IMR-90 (cell line): ENCODE results near the gene SRRD. TPM values are rescaled to one million over a fixed set of nuclear protein-coding genes. Genes with fewer than 3 reads are reported as not detected.

ENCODE experiments used
- ATAC-seq: fragments of 200-7000 bp; cut with Tn5 transposase; 2 replicates; pipeline ENCODE4 v1.9.1; 2020; ENCODE audit warnings: low read depth, mild to moderate bottlenecking, moderate library complexity
- BruUV-seq: library from RNA; stranded (reverse); fragments of 400-500 nt; replicated peaks from 2 replicates; lab custom pipeline; 2021; lab: Mats Ljungman, UMichigan
- CTCF ChIA-PET: fragments of 300-600 bp; formaldehyde crosslinking; extraction: SDS; loops from one replicate; lab custom pipeline; 2021; ENCODE audit warnings: antibody characterized with exemption; lab: Yijun Ruan, JAX
- POLR2A ChIA-PET: fragments of 300-600 bp; sonication (Branson Sonifier 250); formaldehyde crosslinking; loops from one replicate; lab custom pipeline; 2022; ENCODE audit warnings: antibody characterized with exemption; ENCODE audit not compliant: unreplicated experiment; lab: Charles Lee
- DNase-seq: peaks from one replicate; pipeline ENCODE4 v3.0.0; 2013
- H2AFZ ChIP-seq: replicated peaks from 2 replicates; pipeline ENCODE3; 2013; ENCODE audit warnings: low read length, mild to moderate bottlenecking; ENCODE audit not compliant: poor library complexity
- H2AK5ac ChIP-seq: 2 replicates; pipeline ENCODE4 v1.6.1; 2013; ENCODE audit warnings: low read depth, low read length, inconsistent platforms
- H2AK9ac ChIP-seq: replicated peaks from 2 replicates; pipeline ENCODE3; 2013; ENCODE audit warnings: mild to moderate bottlenecking, low read depth, low read length, moderate library complexity; ENCODE audit not compliant: poor library complexity
- H2BK120ac ChIP-seq: 2 replicates; pipeline ENCODE4 v1.6.1; 2013; ENCODE audit warnings: low read depth, low read length, inconsistent platforms
- H2BK15ac ChIP-seq: 3 replicates; pipeline ENCODE4 v1.6.1; 2013; ENCODE audit warnings: low read depth, low read length, inconsistent platforms
- H2BK20ac ChIP-seq: 2 replicates; pipeline ENCODE4 v1.6.1; 2013; ENCODE audit warnings: low read depth, mild to moderate bottlenecking, inconsistent platforms, low read length, moderate library complexity
- H2BK5ac ChIP-seq: 2 replicates; pipeline ENCODE4 v1.6.1; 2013; ENCODE audit warnings: mild to moderate bottlenecking, low read depth, low read length, inconsistent platforms; ENCODE audit not compliant: poor library complexity, severe bottlenecking
- H3K14ac ChIP-seq: replicated peaks from 2 replicates; pipeline ENCODE4 v1.6.1; 2013; ENCODE audit warnings: low read depth, low read length, inconsistent platforms
- H3K18ac ChIP-seq: 2 replicates; pipeline ENCODE4 v1.6.1; 2013; ENCODE audit warnings: low read depth, low read length, control low read depth
- H3K23ac ChIP-seq: 2 replicates; pipeline ENCODE4 v1.6.1; 2013; ENCODE audit warnings: low read depth, low read length, inconsistent platforms
- H3K27ac ChIP-seq: 2 replicates; pipeline ENCODE4 v1.5.1; 2013; ENCODE audit warnings: mild to moderate bottlenecking, control low read depth, low read length; ENCODE audit not compliant: insufficient read depth
- H3K27me3 ChIP-seq: 2 replicates; pipeline ENCODE4 v1.6.1; 2013; ENCODE audit warnings: low read length; ENCODE audit not compliant: control insufficient read depth, insufficient read depth
- H3K36me3 ChIP-seq: 2 replicates; pipeline ENCODE4 v1.6.1; 2013; ENCODE audit warnings: low read length, mixed read lengths; ENCODE audit not compliant: control insufficient read depth, insufficient read depth
- H3K4ac ChIP-seq: 2 replicates; pipeline ENCODE4 v1.6.1; 2013; ENCODE audit warnings: low read depth, low read length, inconsistent platforms
- H3K4me1 ChIP-seq: 2 replicates; pipeline ENCODE4 v1.6.1; 2013; ENCODE audit warnings: low read length, mixed read lengths; ENCODE audit not compliant: control insufficient read depth, insufficient read depth
- H3K4me2 ChIP-seq: 2 replicates; pipeline ENCODE4 v1.6.1; 2013; ENCODE audit warnings: low read depth, mild to moderate bottlenecking, control low read depth, low read length, moderate library complexity
- H3K4me3 ChIP-seq: 2 replicates; pipeline ENCODE4 v1.5.1; 2013; ENCODE audit warnings: low read depth, mild to moderate bottlenecking, control low read depth, low read length, moderate library complexity; ENCODE audit not compliant: insufficient read depth
- H3K56ac ChIP-seq: 2 replicates; pipeline ENCODE4 v1.6.1; 2013; ENCODE audit warnings: low read length, inconsistent platforms; ENCODE audit not compliant: insufficient read depth; ENCODE audit errors: extremely low read depth
- H3K79me1 ChIP-seq, 2 experiments: 2 replicates each; pipeline ENCODE4 v1.6.1; 2013; ENCODE audit warnings: low read length in 2 of 2, inconsistent platforms in 1 of 2, low read depth in 1 of 2
- H3K9ac ChIP-seq: 2 replicates; pipeline ENCODE4 v1.6.1; 2013; ENCODE audit warnings: low read depth, low read length, control low read depth
- H3K9me1 ChIP-seq: 2 replicates; pipeline ENCODE4 v1.6.1; 2013; ENCODE audit warnings: low read length, inconsistent platforms; ENCODE audit not compliant: insufficient read depth
- H3K9me3 ChIP-seq: 2 replicates; pipeline ENCODE4 v1.6.1; 2013; ENCODE audit warnings: low read length; ENCODE audit not compliant: control insufficient read depth, insufficient read depth
- H4K20me1 ChIP-seq: 2 replicates; pipeline ENCODE4 v1.6.1; 2013; ENCODE audit warnings: low read length, inconsistent platforms; ENCODE audit not compliant: insufficient read depth
- H4K5ac ChIP-seq: 2 replicates; pipeline ENCODE4 v1.6.1; 2013; ENCODE audit warnings: mild to moderate bottlenecking, low read depth, low read length, control low read depth
- H4K8ac ChIP-seq, 2 experiments: 2 replicates each; pipeline ENCODE4 v1.6.1; 2013; ENCODE audit warnings: low read depth in 2 of 2, low read length in 2 of 2, control low read depth in 1 of 2, inconsistent platforms in 1 of 2
- H4K91ac ChIP-seq: 2 replicates; pipeline ENCODE4 v1.6.1; 2013; ENCODE audit warnings: low read depth, low read length, inconsistent platforms; ENCODE audit not compliant: insufficient read depth
- BHLHE40 ChIP-seq: fragments of 150-350 bp; IDR thresholded peaks from 2 replicates; pipeline ENCODE4 v1.6.1; 2016; ENCODE audit warnings: mild to moderate bottlenecking, low read depth, low read length
- CEBPB ChIP-seq: IDR thresholded peaks from 2 replicates; pipeline ENCODE4 v1.6.1; 2012; ENCODE audit warnings: low read depth, low read length, improper control_type of control experiment
- CHD1 ChIP-seq: IDR thresholded peaks from 2 replicates; pipeline ENCODE4 v1.6.1; 2012; ENCODE audit warnings: low read depth, low read length, improper control_type of control experiment
- FOS ChIP-seq: fragments of 150-350 bp; IDR thresholded peaks from 2 replicates; pipeline ENCODE4 v1.6.1; 2016; ENCODE audit warnings: low read depth, low read length
- MAFK ChIP-seq: IDR thresholded peaks from 2 replicates; pipeline ENCODE4 v1.6.1; 2012; ENCODE audit warnings: low read depth, low read length, improper control_type of control experiment
- MAZ ChIP-seq: IDR thresholded peaks from 2 replicates; pipeline ENCODE4 v1.6.1; 2012; ENCODE audit warnings: low read depth, mild to moderate bottlenecking, low read length, improper control_type of control experiment, moderate library complexity, borderline replicate concordance
- MXI1 ChIP-seq: IDR thresholded peaks from 2 replicates; pipeline ENCODE4 v1.6.1; 2012; ENCODE audit warnings: low read depth, mild to moderate bottlenecking, low read length, moderate library complexity, borderline replicate concordance
- NFE2L2 ChIP-seq: fragments of 150-350 bp; IDR thresholded peaks from 2 replicates; pipeline ENCODE4 v1.6.1; 2016; ENCODE audit warnings: low read depth, mild to moderate bottlenecking, low read length
- POLR2A ChIP-seq: IDR thresholded peaks from 2 replicates; pipeline ENCODE4 v1.6.1; 2012; ENCODE audit warnings: mild to moderate bottlenecking, low read depth, low read length
- RAD21 ChIP-seq: IDR thresholded peaks from 2 replicates; pipeline ENCODE4 v1.6.1; 2012; ENCODE audit warnings: low read length, improper control_type of control experiment
- RCOR1 ChIP-seq: IDR thresholded peaks from 2 replicates; pipeline ENCODE4 v1.6.1; 2012; ENCODE audit warnings: mild to moderate bottlenecking, low read length, improper control_type of control experiment; ENCODE audit not compliant: insufficient replicate concordance
- RFX5 ChIP-seq: IDR thresholded peaks from 2 replicates; pipeline ENCODE4 v1.8.0; 2012; ENCODE audit warnings: low read depth, mild to moderate bottlenecking, low read length, moderate library complexity
- SMC3 ChIP-seq: fragments of 150-350 bp; IDR thresholded peaks from 2 replicates; pipeline ENCODE4 v1.6.1; 2016; ENCODE audit warnings: low read depth, mild to moderate bottlenecking, antibody characterized with exemption, low read length, moderate library complexity
- WGBS, 2 experiments: methylation state at CpG; one replicate each; pipeline versions ENCODE4 v1.1.5 to v1.1.7; 2013; ENCODE audit warnings: missing lambda C conversion rate in 2 of 2; ENCODE audit not compliant: insufficient read length in 1 of 2; ENCODE audit errors: extremely low coverage in 2 of 2; 5-methylcytosine and 5-hydroxymethylcytosine counted together
- dilution Hi-C: fragments of 300-500 bp; cut with HindIII; formaldehyde crosslinking; loops from one replicate; pipeline ENCODE4 v1.14.3; 2018; ENCODE audit warnings: low sequenced_read_pairs; ENCODE audit not compliant: unreplicated experiment
- in situ Hi-C: fragments of 300-500 bp; cut with MboI; formaldehyde crosslinking; loops from 3 replicates; pipeline ENCODE4 v1.14.3; 2019; ENCODE audit warnings: low sequenced_read_pairs, inconsistent platforms, mixed read lengths
- intact Hi-C: fragments of 100-400 bp; cut with micrococcal nuclease; formaldehyde crosslinking; loops from 2 replicates; pipeline ENCODE4 v1.10.0; 2022
- polyA plus RNA-seq, 3 experiments: library from polyadenylated mRNA; depleted of rRNA; stranded (reverse); fragments of >200 nt; gene quantifications; 2 replicates each; pipeline ENCODE4 v1.2.3, GENCODE V29; 2012; ENCODE audit warnings: low replicate concordance in 1 of 3
- total RNA-seq: library from RNA; depleted of rRNA; stranded (reverse); fragments of >200 nt; gene quantifications from 2 replicates; pipeline ENCODE4 v1.2.3, GENCODE V29; 2012
- TF ChIP-seq, protein P1 (sequence below): fragments of 150-350 bp; IDR thresholded peaks from 2 replicates; pipeline ENCODE4 v1.6.1; 2016; ENCODE audit warnings: low read depth, mild to moderate bottlenecking, low read length, moderate library complexity, borderline replicate concordance
- TF ChIP-seq, protein P2 (sequence below): conservative IDR thresholded peaks from 2 replicates; pipeline ENCODE4 v1.5.1; 2012; ENCODE audit warnings: mild to moderate bottlenecking, low read depth, low read length, improper control_type of control experiment
- TF ChIP-seq, protein P3 (sequence below): fragments of 150-350 bp; IDR thresholded peaks from 2 replicates; pipeline ENCODE4 v1.6.1; 2017; ENCODE audit warnings: mild to moderate bottlenecking, antibody characterized with exemption, low read length, low read depth

SRRD gene
- total and polyA plus RNA-seq, 2 of the 4 experiments (the other 2 are of a cell fraction) = 18.3 to 24.0 TPM

DNA sequence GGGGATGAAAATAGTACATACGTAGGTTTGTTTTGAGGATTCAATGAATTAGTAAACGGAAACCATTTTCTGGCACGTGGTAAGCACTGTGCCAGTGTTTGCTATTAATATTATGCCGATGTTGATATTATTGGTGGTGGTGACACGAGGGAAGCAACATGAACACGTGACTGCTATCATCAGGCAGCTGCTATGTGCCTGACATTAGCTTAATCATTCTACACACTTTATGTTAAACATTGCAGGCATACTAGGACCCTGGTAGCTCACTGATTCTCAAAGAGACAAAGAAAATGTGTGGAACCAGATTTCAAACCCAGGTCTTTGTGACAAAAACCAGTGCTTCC is 656 bp downstream of the SRRD start:
- no TSS peak for BruUV-seq
- no peak overlapping the region for H2AFZ ChIP-seq
- dilution Hi-C loops = no loop called here

More for the DNA sequence above, 656 bp downstream of the SRRD start:
- Histone ChIP-seq H3K27me3 (no peaks in the 10 kb centered on the region), H2BK120ac (no peak overlapping the region), H4K5ac (peak overlapping the region; percentile 50; the same call in 1 of the 2 replicates), H2AK9ac (no peak overlapping the region), H3K9ac (peak overlapping the region; percentile 48; the same call in 1 of the 2 replicates), H3K4me2 (peak overlapping the region; percentile 83), H3K79me1 (peaks cover 33 to 68% of the 10 kb centered on the region in 2 experiments), H3K56ac (peak overlapping the region; percentile 76), H2BK15ac (no peak overlapping the region), H3K36me3 (peaks cover 24% of the 10 kb centered on the region), H3K18ac (no peak overlapping the region), H2AK5ac (peak overlapping the region; percentile 27; the same call in 1 of the 2 replicates), H3K27ac (no peak overlapping the region), H3K9me3 (no peaks in the 10 kb centered on the region), H4K91ac (no peak overlapping the region), H3K4ac (peak overlapping the region; percentile 46; the same call in 1 of the 2 replicates), H3K14ac (peak overlapping the region; percentile 58; the same call in 1 of the 2 replicates), H3K4me3 (peak overlapping the region; percentile 80), H4K20me1 (no peaks in the 10 kb centered on the region), H3K23ac (no peak overlapping the region), H2BK20ac (no peak overlapping the region), H3K9me1 (no peaks in the 10 kb centered on the region; the same call in 1 of the 2 replicates), H2BK5ac (no peak overlapping the region), H4K8ac (peak overlapping the region; percentile 48 to 82; a peak in 3 of 4 replicates), H3K4me1 (peaks cover 9% of the 10 kb centered on the region)
- ChIA-PET CTCF (interaction anchor here (1.1 to 2.2 kb wide), 2 partner anchors 9 to 18 kb away, joined by 5 to 7 read pairs; no protein-coding TSS in a partner anchor), POLR2A (interaction anchor here (0.7 kb wide), 1 partner anchor 140 kb away, joined by 3 read pairs; no protein-coding TSS in a partner anchor)
- ATAC-seq = no peak
- TF ChIP-seq FOS = no peak
- TF ChIP-seq RFX5 = no peak
- peak; percentile 63 for TF ChIP-seq BHLHE40
- TF ChIP-seq POLR2A = no peak
- TF ChIP-seq MAFK = no peak
- TF ChIP-seq, protein P1, sequence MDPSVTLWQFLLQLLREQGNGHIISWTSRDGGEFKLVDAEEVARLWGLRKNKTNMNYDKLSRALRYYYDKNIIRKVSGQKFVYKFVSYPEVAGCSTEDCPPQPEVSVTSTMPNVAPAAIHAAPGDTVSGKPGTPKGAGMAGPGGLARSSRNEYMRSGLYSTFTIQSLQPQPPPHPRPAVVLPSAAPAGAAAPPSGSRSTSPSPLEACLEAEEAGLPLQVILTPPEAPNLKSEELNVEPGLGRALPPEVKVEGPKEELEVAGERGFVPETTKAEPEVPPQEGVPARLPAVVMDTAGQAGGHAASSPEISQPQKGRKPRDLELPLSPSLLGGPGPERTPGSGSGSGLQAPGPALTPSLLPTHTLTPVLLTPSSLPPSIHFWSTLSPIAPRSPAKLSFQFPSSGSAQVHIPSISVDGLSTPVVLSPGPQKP = no peak
- no peak for TF ChIP-seq MXI1
- no peak for TF ChIP-seq NFE2L2
- no peak for TF ChIP-seq RCOR1
- TF ChIP-seq RAD21 = no peak
- TF ChIP-seq SMC3 = no peak
- TF ChIP-seq, protein P2, sequence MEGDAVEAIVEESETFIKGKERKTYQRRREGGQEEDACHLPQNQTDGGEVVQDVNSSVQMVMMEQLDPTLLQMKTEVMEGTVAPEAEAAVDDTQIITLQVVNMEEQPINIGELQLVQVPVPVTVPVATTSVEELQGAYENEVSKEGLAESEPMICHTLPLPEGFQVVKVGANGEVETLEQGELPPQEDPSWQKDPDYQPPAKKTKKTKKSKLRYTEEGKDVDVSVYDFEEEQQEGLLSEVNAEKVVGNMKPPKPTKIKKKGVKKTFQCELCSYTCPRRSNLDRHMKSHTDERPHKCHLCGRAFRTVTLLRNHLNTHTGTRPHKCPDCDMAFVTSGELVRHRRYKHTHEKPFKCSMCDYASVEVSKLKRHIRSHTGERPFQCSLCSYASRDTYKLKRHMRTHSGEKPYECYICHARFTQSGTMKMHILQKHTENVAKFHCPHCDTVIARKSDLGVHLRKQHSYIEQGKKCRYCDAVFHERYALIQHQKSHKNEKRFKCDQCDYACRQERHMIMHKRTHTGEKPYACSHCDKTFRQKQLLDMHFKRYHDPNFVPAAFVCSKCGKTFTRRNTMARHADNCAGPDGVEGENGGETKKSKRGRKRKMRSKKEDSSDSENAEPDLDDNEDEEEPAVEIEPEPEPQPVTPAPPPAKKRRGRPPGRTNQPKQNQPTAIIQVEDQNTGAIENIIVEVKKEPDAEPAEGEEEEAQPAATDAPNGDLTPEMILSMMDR = no peak
- TF ChIP-seq MAZ = no peak
- TF ChIP-seq, protein P3, sequence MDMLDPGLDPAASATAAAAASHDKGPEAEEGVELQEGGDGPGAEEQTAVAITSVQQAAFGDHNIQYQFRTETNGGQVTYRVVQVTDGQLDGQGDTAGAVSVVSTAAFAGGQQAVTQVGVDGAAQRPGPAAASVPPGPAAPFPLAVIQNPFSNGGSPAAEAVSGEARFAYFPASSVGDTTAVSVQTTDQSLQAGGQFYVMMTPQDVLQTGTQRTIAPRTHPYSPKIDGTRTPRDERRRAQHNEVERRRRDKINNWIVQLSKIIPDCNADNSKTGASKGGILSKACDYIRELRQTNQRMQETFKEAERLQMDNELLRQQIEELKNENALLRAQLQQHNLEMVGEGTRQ = peak; percentile 82
- no peak for TF ChIP-seq CHD1
- TF ChIP-seq CEBPB = no peak
- in situ Hi-C loops (no loop called here), intact Hi-C loops (no loop called here)
- WGBS, 2 experiments = 18% methylated on average over 2 of the region's 6 CpGs; no CpG with 5 or more reads in 1 of the 2 experiments
- peak; percentile 31 for DNase-seq
